HG02840 (cell line): ENCODE data around the gene ATP10B.

ENCODE experiments used
- ATAC-seq: cut with Tn5 transposase; IDR thresholded peaks from one replicate; pipeline ENCODE4 v1.9.1; 2021; ENCODE audit warnings: mild to moderate bottlenecking, moderate library complexity, moderate number of reproducible peaks; ENCODE audit not compliant: unreplicated experiment, low FRiP score

Gene ATP10B

DNA sequence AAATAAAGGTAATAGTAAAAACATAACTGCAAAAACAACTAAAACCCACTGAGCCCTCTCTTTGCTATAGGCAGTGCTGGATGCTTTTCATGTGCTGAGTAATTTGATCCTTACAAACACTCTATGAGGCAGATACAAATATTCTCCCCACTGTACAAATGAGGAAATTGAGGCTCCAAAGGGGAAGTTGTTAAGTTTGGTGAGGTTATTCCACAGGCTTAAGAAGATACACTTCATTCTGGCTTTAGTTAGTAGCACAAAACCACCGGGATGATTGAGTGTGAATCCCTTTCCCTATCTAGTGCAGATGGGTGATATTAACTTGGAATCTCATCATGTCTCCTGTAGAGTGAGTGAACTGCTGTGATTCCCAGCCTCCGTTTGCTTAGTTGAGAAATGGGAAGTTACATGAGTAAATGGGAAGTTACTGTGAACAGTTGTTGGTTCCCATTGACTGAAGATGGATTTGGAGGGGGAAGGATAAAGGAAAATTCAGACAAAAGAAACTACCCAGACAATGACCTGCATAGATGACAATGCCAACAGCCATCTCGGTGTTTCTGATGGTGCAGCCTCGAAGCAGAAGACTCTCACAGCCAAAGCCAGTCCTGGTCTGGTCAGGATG lies 208.3 kb downstream of the ATP10B start:
- ATAC-seq: no peak

DNA sequence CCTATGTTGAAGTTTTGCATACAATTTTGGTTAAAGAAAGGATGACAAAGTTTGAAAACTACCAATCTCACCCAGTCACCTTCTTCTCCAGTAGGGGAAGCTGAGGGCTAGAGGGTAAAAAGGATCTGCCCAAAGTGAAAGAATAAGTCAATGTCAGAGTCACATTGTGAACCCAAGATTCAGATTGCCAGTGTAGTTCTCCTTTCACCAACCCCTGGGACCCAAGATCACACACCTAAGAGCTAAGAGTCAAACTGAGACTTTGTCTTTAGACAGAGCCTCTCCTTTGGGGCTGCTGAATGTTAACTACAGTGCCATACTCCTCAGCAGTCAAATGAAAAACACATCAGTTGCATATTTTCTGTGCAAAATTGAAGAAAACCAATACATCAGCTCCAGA lies 210.6 kb downstream of the ATP10B start:
- no peak for ATAC-seq

DNA sequence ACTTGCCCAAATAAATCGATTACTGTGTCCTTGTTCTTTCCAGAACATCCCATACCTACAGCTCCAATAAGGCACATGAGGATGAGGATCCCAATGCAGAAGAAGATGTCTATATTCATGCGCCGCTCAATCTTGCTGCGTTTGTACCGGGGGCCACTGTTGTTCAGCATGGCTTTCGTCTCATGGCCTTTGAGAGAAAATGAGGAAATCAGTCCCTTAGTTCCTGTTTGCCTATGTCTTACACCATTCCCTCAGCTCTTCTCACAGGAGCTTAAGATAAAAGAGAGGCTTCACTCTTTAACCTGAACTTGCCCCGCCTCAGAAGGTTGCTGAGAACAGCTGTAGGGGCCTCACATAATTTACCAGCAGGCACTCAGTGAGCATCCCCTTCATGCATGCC lies 211.6 kb downstream of the ATP10B start:
- no peak for ATAC-seq

DNA sequence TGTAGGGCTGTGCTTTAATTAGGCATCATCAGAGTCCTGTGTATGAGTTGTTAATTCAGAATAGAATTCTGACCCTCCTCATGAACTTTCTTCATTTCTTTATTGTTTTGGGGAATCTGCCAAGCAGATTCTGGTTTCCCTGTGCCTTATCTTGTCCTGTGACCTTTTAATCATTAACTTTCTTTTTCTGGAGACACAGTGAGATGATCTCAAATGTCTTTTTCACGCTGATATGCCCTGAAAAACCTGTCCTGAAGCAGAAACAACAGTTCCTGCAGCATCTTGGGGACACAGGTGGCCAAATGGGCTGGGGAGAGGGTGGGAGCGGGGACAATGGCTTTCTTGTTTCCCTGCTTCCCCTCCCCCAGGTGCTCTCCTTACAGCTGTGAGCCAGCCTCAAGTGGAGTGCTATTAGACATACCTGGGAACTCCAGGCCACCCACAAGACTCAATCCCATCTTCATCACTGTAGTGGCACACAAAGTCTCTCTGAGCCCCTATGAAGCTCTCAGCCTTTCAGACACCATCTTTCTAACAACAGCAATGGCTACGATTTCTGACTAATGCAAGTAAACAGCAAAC lies 213.8 kb downstream of the ATP10B start:
- ATAC-seq: no peak

DNA sequence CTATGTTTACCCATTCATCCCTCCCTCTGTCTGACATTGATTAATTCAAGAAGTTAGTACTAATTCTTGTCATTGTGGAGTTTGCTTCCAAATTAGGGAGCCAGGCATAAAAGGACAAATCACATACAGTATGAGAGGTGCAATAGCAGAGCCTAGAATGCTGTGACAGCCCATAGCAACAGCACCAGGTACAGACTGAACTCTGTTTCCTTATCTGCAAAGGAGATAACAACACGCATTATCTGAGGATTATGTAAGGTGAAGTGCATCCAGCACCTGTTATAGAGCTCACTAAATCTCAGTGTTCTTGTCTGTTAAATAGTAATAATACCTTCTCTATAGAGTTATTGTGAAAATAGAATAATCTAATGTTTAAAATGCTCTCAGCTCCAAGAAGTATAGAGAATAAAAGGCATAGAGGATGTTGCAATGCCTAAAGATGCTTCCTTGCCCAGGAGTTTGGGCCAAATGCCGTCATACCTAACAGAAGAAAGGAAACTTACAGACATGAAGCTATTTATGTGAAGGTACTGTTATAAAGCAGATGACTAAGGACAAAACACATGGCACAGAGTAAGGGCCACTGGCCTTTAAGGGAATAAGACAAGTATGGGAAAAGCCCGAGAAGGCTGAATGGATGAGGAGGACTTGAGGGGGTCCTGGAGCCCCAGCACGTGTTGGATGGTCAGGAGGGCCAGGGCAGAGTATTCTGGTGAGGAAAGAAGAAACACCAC lies 214.5 kb downstream of the ATP10B start:
- no peak for ATAC-seq

DNA sequence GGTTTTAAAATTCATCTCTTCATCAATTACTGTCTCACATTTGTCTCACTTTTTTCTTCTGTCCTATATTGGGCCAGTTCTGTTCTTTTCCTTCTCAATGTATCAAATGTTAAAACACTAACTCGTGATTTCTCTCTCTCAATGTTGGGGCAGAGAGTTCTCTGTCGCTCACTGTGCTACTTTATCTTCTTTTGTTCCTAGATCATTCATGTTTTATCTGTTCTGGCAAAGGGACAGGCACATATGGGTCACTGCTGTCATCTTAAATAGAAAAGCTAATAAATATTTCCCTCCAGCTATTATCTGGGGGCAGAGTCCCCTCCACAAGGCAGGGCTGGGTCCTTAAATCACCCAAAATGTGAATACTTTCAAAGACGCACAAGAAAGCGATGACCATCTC lies 216.3 kb downstream of the ATP10B start:
- no peak for ATAC-seq

DNA sequence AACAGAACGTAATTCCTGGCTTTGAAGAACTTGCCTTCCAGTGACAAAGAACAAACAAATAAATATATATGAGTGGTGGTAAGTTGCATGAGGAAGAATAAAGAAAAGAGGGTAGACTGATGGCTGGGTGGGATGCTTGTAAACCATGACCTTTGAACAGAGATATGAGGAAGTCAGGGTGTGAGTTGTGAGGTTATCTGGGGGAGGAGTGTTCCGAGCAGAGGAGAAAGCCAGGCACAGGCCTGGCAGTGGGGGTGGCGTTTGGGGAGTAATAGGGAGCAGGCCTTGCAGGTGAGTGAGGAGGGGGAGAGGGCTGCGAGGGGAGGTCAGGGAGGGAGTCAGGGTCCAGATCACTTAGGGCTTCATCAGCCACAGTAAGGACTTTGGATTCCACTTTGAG lies 217.0 kb downstream of the ATP10B start:
- no peak for ATAC-seq

DNA sequence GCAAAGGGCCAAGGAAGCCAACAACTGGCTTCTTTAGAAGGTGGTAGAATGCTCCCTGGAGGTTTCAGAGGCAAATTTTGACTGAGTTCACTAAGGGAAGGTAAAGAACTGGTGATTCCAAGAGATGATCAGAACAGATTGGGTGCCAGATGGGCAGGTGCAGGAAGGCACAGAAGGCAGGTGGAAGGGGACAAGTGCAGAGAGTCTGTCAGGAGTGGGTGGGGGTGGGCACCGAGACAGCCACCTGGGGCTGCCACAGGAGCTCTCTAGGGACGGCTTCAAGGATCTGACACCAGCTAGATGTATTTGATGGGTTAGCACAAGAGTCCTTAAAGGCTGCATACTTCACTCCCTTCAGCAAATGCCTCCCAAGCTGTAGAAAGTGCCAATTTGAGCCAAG lies 223.0 kb downstream of the ATP10B start:
- ATAC-seq: no peak

DNA sequence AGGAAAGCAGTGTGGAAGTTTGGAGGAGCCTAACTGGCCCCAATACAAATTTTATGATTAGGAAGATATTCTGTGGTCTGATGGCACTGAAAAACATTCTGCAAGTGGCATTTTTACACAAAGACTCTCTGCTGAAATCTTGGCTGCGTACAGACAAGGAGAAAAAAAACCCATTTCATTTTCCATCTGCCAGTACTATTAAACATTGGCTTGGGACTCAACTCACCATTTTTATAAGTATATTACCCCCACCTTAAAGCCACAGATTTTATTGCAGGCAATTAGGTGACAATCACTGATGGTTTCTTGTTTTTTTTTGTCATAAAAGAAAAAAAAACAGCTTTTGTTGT lies 223.4 kb downstream of the ATP10B start:
- ATAC-seq: no peak

DNA sequence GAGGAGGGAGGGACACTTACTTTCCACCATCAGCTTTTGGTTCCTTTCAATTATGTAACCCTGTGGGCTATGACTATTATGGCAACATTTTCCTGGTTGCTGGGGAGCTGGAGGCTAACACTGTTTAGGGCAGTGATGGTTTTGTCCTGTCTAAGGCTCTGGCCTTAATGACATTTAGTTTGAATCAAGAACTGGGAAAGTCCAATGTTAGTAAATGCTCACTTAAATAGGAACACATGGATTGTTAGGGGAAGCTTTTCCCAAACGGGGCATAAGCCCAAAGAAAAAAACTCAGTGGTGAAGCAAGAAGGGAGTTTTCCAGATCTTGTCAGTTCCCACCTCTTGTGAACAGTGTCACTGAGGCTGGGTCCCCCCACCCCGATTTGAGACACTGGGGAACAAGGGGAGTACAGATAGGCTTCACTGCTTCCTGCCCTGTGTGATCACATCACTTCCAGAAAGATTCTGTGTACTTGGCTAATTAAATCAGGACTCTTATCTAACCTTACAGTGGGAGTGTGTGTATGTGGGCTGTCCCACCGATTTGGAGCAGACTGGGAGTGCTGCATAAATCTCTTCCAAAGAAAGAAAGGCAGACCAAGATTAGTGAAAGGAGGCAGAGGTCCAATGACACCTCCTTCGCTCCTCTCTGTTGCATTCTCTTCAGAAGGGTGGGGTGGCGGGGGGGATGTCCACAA lies 223.9 kb downstream of the ATP10B start:
- no peak for ATAC-seq

DNA sequence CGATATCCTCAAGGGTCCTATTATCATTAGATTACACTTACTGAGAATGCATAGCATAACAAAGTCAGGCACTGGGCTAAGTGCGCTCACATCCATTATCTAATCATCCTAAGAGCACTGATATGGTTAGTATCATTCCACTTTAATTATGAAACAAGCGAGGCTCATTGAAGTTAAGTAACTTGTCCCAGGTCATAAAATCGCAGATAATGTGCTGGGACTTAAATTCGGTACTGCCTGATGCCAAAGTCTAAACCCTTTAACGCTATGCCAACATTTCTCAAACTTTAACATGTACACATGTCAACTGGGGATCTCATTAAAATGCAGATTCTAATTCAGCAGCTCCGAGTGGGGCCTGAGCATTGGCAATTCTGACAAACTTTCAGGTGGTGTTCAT lies 225.7 kb downstream of the ATP10B start:
- ATAC-seq: no peak

DNA sequence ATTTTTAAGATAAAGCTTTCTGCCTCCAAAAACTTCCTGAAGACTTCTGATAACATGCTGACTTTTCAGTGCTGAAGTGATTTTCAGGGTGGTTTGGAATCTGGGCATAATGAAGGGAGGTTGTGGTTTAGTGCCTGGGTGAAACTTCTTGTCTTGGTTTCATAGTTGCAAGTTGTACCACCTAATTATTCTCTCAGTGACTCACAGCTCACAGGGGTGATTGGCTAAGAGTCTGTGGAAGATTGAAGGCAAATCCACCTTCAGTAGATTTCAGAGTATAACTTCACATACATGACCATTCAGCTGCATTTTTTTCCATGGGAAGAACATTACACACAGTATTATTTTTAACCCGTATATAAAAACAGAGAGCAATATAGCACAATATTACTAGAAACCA lies 230.5 kb downstream of the ATP10B start:
- no peak for ATAC-seq

DNA sequence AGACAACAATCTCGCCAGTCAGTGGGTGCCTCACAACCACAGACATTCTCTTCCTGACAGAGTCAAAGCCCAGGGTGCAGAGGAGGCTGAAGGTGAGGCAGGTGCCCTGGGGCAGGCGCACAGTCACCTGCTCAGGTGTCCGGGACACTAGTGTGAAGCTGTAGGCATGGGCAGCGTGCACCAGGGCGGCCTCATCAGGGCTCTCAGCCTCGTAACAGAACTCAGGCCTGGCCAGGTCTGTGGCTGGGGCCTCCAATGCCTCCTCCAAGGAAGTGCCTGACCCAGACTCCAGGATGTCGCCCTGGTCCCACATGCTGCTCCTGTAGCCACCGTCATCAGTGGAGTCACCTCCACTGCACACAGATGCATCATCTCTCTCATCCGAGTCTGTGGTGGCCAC lies 231.6 kb downstream of the ATP10B start:
- no peak for ATAC-seq

DNA sequence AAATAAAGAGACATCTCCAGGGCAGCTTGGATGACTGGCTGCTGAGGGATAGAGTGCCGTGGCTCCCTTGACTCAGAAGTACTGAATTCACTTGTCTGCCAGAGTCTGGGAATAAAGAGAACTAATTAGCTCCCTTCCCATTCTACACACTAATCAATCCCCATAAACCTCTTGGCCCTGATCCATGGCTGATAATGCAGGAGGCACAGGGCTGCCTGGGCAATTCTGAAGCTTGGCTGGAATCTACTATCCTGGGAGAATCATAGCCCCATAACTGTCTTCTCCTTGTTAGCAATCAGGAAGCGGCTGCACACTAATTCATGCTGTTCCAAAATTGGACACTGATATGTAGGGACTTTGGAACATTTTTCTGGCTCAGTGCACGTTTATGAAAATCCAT lies 232.6 kb downstream of the ATP10B start:
- ATAC-seq: no peak

DNA sequence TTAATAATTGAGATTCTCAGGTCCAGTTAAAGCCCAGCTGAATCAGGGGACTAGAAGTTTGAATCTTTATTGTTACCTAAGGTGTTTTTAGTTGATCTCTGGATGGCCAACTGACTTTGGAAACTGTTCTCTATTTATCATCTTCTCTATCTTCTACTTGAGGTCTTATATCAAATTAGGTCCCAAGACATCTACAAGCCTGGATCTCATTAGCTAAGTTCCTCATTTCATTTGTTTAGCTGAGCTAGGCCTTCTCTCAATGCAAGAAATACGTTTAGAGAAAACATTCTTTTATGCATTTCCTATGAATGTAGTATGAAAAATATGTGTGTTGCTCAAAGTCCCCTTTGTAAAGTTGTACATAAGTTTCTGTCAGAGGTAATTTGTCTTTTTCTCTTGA lies 233.7 kb downstream of the ATP10B start:
- ATAC-seq: no peak

DNA sequence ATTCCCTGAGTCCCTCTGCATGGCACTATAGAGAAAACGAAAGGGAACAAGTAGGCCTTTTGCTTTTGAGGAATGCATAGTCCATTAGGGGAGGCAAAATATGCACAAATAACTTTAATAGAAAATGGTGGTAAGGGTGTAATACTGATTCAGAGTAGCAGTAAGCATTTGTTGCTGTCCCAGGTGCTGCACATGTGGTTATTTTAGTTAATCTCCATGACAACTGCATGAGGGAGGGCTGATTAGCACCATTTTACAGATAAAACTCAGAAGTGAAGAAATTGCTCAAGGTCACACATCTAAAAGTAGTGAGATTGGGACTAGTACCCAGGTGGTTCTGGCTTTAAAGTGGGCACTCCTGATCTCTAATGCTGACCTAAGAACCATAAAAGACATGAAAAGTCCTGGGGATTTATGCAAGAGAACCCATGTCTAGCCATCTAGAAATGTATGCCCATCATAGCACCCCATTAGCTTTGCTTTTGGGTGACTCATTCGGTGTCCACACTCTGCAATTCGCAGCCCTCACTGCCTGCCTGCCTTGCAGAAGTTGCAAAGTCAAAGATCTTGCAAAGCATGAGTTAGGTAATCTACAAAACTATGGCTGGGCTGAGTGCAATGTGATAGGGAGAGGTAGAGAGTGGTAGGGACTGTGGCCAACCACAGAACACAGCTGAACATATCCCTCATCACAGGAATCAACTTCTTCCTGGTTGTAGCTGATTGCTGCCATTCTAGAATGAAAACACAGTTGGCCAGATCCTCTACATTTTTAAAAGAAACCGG lies 235.1 kb downstream of the ATP10B start:
- no peak for ATAC-seq

DNA sequence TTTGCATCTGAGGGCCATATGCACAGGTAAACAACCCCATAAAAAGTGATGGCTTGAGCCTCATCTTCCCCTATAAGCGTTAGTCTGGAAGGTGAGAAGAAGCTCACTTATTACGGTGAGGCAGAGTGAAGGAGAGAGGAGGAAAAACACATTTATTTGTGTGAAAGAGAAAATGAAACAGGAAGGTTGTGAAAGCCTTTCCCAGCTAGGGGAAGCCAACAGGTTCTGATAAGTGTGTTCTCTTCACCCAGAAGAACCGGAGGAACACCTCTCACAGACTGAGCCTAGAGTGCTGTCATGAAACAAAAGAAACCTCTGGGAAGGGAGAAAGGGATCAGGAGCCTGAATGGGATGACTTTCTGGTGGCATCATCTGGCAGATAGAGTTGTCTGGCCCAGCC lies 237.9 kb downstream of the ATP10B start:
- ATAC-seq: no peak

DNA sequence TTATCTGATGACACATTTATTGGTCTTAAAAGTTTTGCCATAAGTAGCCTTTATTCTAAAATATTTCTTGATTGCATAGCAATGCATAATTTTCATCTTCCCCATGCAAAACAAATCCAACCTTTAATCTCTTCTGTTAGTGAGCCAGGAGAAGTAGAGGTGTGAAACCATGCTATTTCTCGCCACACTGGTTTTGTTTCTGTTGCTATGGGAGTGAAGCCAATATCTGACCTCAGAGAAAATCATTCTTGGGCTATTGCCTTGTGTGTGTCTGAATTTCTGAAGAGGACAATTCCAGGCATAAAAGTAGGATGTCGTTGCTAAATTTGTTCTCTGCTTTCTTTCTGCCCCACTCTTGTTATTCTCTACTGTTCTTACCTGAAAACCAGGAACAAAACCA lies 246.7 kb downstream of the ATP10B start:
- ATAC-seq: no peak

DNA sequence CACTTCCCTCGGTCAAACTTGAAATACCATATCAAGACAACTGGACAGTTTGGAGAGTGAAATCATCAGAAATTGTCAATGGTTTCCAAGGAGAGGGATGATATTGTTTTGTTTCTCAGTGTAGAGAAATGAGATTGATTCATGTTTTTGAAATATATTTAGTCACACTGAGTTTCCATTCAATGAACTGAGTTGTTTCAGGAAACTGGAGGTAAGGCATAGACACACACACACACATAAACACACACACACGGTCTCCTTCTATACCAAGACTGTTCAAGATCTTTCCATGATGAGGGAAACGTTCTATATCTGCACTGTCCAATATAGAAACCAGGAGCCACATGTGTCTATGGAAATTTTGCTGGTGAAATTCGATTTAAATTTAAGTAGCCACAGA lies 247.5 kb downstream of the ATP10B start:
- no peak for ATAC-seq

DNA sequence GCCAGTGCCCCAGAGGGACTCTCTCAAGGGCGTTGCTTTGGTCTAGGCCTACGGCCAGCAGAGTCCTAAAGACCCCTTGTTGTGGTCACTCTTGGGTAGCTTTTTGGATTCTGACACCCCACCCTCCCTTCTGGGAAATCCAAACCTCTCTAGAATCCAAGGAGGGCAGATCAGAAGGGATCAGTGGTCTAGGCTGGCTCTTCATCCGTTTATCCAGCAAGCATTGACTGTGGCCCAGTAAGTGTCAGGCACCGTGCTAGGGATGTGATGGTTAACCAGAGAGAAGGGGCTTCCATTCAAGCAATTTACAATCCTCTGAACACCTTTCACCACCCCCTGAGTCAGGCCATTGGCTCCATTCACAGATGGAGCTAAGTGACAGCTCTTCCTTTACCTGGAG lies 249.3 kb downstream of the ATP10B start:
- no peak for ATAC-seq

DNA sequence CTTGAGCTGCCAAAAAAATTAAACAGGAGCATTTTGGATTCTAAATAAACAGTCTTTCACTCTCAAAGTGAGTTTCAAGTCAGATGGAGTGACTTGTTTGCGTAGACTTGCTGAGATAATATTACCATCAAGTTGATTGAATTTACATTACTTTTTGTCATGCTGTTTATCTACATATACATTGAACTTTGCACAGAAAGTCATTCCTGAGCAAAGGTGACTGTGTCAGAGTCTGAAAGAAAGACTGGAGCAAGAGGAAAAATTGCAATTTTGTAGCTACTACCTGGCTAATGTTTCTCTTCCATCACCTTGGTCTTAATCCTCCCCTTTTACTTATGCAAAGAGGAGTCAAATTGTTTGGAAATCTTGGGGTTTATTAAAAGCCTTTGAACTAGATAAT lies 251.0 kb downstream of the ATP10B start:
- no peak for ATAC-seq
